Heart left ventricle (tissue), 13 donors: ENCODE data around the gene SEPTIN1.

Experiments
- CTCF ChIP-seq, 12 donors: fragments of 200-600 bp; sonication (generic) in 4 of 12; IDR thresholded peaks; one replicate each; pipeline versions ENCODE4 v1.5.0 to v1.8.0; 2018 to 2022; ENCODE audit warnings: antibody characterized with exemption in 12 of 12, mild to moderate bottlenecking in 5 of 12
- POLR2A ChIP-seq, 2 donors: fragments of 450-650 bp; IDR thresholded peaks; one replicate each; pipeline ENCODE4 v1.6.1; 2017; ENCODE audit warnings: antibody characterized with exemption in 2 of 2, mild to moderate bottlenecking in 2 of 2, moderate library complexity in 2 of 2
- donor health status: ischemic (EF 13 %, LVEDD 7.1; RV severe dilation, severe dysfunction).
- donor health status: DM: no; HTN: yes; CAD: no.
- donor health status: DM: no; HTN: no; CAD: no.
- donor health status: ischemic (EF 25% LVEDD 6.9; RV normal size, moderate dysfunction).
- donor health status: ischemic (EF 25% LVEDD 5.7; RV mildly dilated, moderate dysfunction).
- donor health status: ischemic (EF 35%, LVEDD 5.7; RV mildly dilated, moderate dysfunction).
- donor health status: nonischemic (EF 11% LVEDD 7.7; RV severe dilation, severe dysfunction).
- donor health status: DM: yes; HTN: yes; CAD: no.
- donor health status: PGD.
- donor health status: ischemic (EF 29% LVEDD 5.4; RV normal size, mild dysfunction).
- donor health status: nonischemic (EF 23%, LVEDD 6.1; RV moderate dilation, normal function).

DNA sequence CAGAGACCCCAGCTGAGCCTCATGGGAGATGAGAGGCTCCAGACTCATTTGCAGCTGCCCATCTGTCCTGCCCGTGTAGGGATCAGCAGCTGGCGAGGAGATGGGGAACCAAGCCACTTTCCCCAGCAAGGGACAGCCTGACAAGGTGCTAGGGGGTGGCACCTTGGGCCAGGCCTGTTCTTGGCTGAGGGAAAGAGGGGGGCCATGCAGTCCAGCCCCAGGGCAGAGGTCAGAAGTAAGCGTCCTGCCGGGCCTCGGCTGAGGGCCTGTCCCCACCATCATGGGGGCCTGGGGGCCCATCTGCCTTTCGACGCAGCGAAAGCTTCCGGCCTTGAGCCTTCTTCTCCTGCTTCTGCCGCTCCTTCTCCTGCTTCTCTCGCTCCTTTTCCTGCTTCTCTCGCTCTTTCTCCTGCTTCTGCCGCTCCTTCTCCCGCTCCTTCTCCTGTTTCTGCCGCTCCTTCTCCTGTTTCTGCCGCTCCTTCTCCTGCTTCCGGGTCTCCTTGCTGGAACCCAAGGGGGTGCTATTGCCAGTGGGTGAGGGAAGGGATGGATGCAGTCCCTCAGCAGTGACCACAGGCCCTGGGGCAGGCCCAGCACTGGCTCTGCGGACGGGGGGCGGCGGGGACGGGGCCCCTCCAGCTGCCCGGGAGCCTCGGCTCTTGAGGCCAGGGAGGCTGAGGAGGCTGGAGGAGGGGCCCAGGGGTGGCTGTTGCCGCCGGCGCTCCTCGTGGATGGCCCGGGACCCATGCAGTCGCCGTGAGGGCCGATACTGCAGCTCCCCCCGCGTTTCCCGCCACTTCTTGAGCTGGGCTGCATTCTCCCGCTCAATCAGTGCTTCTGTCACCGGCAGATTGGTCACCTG lies 24.4 kb downstream of the SEPTIN1 start:
- TF ChIP-seq CTCF (IDR thresholded peaks at IDR 0.05) (no peak), POLR2A (IDR thresholded peaks at IDR 0.05) (no peak)
